T-helper 9 cell (primary cell): ENCODE data around the gene ABTB2.

Experiments
- DNase-seq: peaks from one replicate; pipeline ENCODE4 v3.0.0-alpha.2; 2020

ABTB2 gene

DNA sequence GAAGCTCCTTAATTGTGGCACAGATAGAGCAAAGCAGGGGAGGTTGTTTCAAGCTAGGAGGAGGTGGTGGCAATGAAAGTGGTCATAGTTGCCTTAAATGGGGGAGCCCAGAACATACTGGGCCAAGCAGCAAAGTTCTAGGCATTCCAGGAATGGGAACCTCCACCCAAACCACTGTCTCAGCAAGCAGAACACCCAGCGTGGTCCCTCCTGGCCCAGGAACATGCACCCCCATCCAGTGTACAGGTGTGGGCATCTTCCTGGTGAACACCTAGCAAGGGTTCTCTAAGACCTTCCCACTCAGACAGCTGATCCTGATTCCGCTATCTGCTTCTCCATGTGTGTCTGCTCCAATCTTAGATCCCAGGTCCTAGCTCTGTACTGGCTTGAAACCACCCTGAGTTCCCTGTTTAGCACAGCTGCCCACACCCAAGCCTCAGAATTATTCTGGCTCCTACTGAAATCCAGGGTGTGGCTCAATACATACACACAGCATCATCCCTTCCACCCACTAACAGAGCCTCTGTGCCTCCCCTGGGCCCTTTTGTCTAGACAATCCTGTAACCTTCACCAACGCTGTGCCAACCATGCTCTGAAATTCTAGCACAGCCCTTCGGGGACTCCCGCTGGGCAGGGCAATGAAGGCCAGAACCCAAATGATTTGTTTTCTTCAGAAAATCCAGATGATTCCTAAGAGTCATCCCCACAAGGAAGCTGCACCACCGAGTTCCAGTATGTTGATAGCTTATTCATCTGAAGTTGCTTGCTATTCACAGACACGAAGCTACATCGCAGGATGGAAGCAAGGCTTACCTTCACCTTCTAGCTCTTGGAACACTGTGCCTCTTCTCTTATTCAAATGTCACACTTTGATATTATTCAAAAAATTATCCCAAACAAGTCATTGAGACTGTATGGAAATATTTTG, 76.6 kb downstream of the ABTB2 start:
- no peak for DNase-seq

GRCh38 chr11:34278693-34279297, 79.0 kb downstream of the ABTB2 start:
- no peak for DNase-seq

DNA sequence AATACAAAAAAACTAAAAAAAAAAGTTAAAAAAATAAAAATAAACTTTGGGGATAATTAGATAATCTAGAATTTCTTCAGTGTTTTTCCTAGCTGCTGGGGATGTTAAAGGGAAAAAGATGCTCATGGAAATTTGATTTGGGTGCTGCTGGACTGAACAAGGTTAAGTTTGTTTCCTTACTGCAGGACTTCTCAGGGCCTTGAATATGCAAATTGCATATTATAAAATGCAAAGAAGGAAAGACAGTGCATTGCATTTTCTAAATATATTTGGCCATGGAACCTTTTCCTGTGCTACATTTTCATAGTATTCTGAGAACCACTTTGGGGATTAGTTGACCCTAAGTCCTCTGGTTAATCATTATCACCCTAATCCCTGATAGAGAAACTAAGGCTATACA, 79.6 kb downstream of the ABTB2 start:
- no peak for DNase-seq

DNA sequence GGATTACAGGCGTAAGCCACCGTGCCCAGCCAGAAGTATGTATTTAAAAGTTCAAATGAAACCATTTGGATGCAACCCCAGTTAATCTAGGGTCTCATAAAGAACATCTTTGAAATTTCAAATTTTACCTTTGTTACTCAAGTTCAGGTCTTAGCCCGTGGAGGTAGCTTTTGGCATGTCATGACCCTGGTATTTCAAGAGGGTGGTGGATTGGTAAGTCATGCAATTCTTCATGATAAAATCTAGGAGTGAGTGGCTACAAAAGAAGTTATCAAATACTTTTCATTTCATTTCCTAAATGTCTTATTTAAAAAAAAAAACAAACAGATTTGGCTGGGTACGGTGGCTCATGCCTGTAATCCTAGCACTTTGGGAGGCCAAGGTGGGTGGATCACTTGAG, 80.6 kb downstream of the ABTB2 start:
- DNase-seq, result no peak

DNA sequence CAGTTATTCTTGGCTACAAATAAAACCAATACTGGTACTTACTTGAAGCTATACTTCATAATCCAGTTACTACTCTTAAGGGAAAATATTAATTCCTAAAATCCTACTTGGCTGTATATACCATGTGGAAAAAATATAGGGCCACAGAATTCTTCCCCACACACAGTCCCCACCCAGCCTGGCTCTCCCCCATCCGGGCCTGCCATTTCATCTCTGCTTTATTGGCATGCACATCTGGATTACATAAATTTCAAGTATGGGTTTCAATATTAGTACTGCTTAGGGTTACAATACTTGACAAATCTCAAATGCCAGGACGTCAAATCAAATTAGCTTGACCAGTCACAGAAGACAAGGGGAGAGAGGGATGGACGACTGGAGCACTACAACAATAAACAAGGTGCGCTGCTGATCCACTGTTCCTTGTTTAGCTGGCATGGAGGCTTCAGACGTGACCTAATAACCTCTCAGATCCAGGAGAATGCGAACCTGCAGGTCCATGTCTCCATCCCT, 81.4 kb downstream of the ABTB2 start:
- DNase-seq, result no peak

DNA sequence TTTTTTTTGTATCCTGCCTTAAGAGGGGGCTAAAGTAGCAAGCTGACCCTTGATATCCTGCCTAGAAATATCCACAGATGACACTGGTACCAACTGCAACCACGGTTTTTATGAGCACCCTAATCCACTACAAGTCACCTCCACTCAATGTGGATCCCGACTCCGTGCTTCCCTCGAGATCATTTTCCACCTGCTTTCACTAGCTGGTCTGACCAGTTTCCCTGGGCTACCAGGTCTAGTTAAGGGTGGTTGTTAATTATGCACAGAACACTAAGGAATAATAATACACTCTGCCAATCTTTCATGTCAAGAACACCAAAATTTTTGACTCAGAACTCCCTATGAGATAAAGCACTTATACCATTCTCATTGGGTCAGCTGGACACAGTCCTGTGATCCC, 82.3 kb downstream of the ABTB2 start:
- no peak for DNase-seq

GRCh38 chr11:34274712-34275398, 83.0 kb downstream of the ABTB2 start:
- no peak for DNase-seq

DNA sequence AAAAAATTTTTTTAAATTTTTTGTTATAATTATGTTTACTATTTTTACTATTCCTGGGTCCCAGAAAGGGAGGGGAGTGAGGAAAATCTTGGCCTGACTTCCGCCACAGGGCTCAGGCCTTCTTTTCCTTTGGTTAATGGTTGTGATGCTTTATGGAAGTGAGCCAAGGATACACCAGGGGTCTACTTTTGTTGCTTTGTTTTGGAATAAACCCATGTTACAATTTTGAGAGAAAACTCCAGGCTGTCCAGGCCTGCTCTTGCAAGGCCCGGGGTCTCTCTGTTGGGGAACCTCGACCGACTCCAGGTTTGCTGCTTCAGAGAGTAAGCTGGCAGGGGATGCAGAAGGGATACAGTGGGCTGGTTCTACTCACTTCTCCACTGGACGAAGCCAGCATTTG, 84.7 kb downstream of the ABTB2 start:
- no peak for DNase-seq

DNA sequence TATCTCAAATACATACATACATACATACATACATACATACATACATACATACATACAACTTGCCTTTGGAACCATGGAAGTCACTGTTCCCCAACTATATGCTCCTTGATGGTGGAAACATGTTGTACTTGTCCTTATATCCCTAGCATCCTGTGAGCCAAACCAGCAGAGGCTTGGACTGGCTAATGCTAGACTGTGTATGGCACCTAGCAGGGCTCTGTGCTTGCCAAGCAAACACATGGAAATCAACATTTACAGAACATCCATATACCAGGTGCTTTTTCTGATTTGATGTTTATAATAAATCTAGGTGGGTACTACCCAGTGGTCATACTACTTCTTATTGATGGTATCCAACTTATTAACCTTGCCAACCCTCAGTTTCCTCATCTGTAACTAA, 86.1 kb downstream of the ABTB2 start:
- no peak for DNase-seq

- no peak for DNase-seq
These were observed 87.1 kb downstream of the ABTB2 start for GRCh38 chr11:34270711-34271110.

DNA sequence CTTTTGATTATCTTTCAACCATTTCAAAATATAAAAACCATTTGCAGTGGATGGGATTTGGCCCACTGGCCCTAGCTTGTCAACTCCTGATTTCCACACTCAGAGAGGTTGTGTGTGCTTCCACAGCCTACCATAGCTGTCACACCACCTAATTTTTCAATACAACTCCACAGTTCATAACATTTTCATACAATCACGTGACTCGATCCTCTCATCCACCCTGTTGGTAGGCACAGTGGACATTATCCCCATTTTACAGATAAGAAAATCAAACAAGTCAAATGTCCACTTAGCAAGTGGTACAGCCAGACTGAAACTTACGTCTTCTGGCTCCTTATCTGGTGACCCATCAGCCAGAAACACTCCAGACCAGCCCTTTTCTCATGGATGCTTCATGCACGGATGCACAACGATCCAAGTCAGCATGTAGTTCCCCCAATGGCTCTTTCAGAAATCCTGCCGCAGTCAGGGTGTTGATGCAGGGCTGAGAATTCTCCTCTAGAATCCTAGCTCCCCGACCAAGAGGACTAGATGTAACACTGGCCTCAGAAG, 88.0 kb downstream of the ABTB2 start:
- DNase-seq, result no peak

GRCh38 chr11:34268906-34269430, 88.8 kb downstream of the ABTB2 start:
- no peak for DNase-seq

DNA sequence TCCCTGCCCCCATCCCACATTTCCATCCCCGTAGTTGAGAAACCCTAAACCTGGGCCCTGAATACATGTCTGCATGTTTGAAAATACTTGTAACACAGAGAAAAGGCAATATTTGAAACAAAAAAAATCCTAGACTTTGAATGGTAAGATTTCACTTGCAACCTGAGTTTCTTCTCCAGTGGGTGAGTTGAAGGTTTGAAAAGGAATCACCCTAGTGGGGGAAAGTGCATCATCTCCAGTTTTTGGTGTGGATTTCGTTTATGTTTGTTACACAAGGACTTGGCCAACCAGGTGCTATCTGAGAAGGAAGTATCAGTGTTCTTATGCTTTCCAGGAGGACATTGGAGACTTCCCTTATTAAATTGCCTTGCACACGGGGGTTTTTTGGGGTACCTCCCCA, 90.4 kb downstream of the ABTB2 start:
- no peak for DNase-seq

- no peak for DNase-seq
These were observed 90.8 kb downstream of the ABTB2 start for GRCh38 chr11:34267013-34267412.

GRCh38 chr11:34266090-34266912, 91.5 kb downstream of the ABTB2 start:
- no peak for DNase-seq

DNA sequence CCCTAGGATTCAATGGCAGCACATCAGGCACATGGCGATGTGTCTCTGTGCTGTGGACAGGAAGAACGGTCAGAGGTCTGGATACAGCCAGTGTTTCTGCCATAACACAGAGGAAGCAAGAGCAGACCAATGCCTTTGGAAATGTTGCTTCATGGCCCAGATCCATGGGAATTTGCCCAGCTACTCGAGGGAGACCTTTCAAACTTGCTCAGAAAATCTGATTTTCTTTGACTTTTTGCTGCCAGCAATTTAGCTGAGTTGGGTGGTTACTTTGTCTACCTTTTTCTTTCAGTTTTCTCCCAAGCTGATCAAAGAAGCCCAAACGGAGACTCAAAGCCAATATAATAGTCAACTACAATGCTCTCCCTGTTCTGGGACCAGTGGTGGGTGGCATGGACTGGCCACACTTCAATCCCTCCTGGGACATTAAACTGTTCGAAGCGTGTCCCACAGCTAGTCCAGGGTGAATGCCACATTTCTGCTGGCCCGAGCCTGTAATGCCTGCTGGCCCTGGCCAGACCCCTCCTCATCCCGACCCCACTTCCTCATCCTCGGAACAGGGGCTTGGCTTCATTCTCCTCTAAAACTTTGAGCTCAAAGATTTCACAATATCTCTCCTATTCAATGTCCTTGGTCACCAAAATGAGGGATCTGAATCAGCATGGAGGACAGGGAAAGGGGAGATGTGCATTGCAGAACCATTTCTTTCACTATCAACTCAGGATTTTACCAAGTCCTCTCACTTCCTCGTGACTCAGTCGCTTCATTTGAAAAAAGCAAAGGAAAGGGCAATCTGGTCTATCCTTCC, 93.3 kb downstream of the ABTB2 start:
- DNase-seq, result no peak

DNA sequence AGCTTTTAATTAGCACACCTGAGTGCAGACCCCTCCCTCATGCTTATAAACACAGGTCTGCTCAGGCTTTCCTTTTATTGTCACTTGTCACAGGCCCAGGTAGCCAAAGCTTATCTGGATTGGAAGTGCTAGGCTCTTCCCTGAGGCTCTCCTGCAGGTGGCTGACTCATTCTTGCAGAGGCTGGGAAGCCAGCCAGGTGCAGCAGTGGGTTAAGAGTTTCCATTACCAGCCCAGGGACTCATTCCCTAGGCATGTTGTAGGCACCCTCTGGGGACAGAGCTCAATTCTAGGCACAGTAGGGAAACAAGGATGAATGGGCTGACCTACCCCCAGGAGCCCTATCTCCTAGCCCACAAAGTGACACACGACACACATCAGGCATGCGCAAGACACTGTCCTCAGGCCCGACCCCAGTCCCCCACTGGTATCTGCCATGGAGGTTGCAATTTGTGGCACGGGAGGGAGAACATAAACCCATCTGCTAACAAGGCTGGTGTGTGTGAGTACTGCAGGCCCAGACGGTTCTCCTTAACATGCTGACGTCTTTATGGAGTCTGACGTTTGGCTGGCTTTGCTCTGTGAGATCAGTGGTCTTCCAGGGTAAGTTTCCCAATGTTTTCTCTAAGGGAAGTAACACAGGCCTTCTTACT, 94.2 kb downstream of the ABTB2 start:
- no peak for DNase-seq

DNA sequence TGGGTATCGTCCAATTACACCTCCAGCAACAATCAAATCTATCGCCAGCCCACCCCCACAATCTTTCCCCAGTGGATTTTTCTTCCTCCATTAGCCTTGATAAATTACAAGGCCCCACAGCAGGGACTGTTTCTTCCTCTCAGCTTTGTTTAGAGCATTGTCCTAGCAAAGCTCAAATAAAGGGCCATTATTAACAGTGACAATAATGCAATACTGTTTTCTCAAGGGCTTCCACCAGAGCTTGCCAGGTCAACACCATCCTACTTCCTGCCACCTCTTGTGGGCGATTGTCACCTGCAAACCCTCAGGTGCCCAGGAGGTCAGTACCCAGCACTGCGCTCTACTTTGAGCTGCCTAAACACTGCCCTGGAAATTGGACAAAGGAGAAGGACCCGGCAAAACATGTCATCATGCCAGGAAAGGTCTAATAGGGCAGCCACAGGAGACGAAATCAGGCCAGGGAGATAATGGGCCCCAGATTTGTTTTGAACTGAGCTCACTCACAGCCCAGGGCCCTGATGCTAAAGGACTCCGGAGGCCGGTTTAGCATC, 95.2 kb downstream of the ABTB2 start:
- no peak for DNase-seq

DNA sequence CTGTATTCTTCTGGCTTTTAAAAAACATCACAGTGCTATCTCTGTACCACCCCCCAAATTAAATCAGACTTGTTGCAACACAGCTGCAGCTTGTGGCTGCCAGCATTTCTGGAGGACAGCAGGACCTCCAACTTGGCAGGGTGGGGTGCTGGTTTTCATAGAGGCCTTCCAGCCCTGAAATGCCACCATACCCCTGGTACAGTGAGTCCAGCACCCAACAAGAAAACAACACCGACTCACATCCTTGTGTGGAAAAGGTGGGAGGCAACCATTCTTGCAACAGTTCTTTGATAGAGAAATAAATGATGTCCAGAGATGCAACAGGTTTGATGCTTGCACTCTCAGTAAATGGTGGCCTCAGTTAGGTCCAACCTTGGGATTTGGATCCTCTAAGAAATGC, 96.0 kb downstream of the ABTB2 start:
- DNase-seq, result no peak

DNA sequence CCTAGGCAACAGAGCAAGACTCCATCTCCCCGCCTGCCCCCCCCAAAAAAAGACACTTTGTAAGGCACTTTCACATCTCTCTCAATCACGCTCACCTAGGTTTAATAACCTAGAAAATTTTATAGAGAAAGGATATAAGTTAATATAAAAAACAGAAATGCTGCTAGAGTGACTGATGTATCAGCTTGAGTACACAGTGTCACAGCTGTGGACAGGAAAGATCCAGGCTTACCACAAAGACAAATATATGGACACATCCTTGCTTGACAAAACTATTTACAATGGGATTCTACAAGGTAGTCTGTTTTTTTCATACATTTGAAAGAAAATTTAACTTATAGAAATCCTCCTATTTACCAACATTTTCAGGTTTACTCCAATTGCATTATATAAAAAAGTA, 96.7 kb downstream of the ABTB2 start:
- no peak for DNase-seq
